Adipocyte (in vitro differentiated cells): ENCODE measurements around the gene GCNT2.
"Not testable (repeated sequence)": the region's sequence is repeated elsewhere in the genome, so short reads cannot be mapped to it uniquely, and the experiment has no call there.

Source experiments
- DNase-seq: peaks from one replicate; pipeline ENCODE4 v3.0.0-alpha.2; 2015; ENCODE audit warnings: low read depth
- H3K27me3 ChIP-seq: replicated peaks from 2 replicates; pipeline ENCODE4 v1.7.0; 2013; ENCODE audit warnings: mild to moderate bottlenecking, low read length, moderate library complexity; ENCODE audit not compliant: control insufficient read depth, insufficient read depth
- H3K36me3 ChIP-seq: 2 replicates; pipeline ENCODE4 v1.7.0; 2013; ENCODE audit warnings: low read length, mild to moderate bottlenecking, moderate library complexity; ENCODE audit not compliant: control insufficient read depth, insufficient read depth, severe bottlenecking
- H3K4me1 ChIP-seq: 2 replicates; pipeline ENCODE4 v1.7.0; 2013; ENCODE audit warnings: mild to moderate bottlenecking, low read length, moderate library complexity; ENCODE audit not compliant: control insufficient read depth, insufficient read depth
- H3K4me3 ChIP-seq: 2 replicates; pipeline ENCODE4 v1.7.0; 2013; ENCODE audit warnings: mild to moderate bottlenecking, low read length, moderate library complexity
- H3K9ac ChIP-seq: 2 replicates; pipeline ENCODE4 v1.7.0; 2013; ENCODE audit warnings: mild to moderate bottlenecking, low read length, moderate library complexity
- H3K9me3 ChIP-seq: 2 replicates; pipeline ENCODE4 v1.7.0; 2013; ENCODE audit warnings: mild to moderate bottlenecking, low read length, moderate library complexity; ENCODE audit not compliant: control insufficient read depth

The GCNT2 gene

GRCh38 chr6:10567256-10568026 is 46.3 kb downstream of the GCNT2 start:
- no peak for DNase-seq
- no peak overlapping the region for H3K4me3 ChIP-seq
- H3K9ac ChIP-seq, result no peak overlapping the region
- no peaks in the 10 kb centered on the region for H3K9me3 ChIP-seq
- H3K4me1 ChIP-seq, result no peaks in the 10 kb centered on the region
- peaks cover 7% of the 10 kb centered on the region for H3K27me3 ChIP-seq
- H3K36me3 ChIP-seq, result no peaks in the 10 kb centered on the region

- H3K36me3 ChIP-seq, result no peaks in the 10 kb centered on the region
- H3K9me3 ChIP-seq, result no peaks in the 10 kb centered on the region
- no peak overlapping the region for H3K9ac ChIP-seq
- H3K4me3 ChIP-seq, result no peak overlapping the region
- no peaks in the 10 kb centered on the region for H3K4me1 ChIP-seq
- DNase-seq, result no peak
- peaks cover 3% of the 10 kb centered on the region for H3K27me3 ChIP-seq
These were observed 48.4 kb downstream of the GCNT2 start for GRCh38 chr6:10569392-10570127.

- H3K36me3 ChIP-seq, H3K9ac ChIP-seq, H3K4me3 ChIP-seq, H3K27me3 ChIP-seq, H3K9me3 ChIP-seq, H3K4me1 ChIP-seq, DNase-seq: not testable (repeated sequence)
These were observed 54.4 kb downstream of the GCNT2 start for GRCh38 chr6:10575519-10575918.

GRCh38 chr6:10576226-10576625 is 55.1 kb downstream of the GCNT2 start:
- Histone ChIP-seq H3K4me3 (no peak overlapping the region), H3K4me1 (no peaks in the 10 kb centered on the region), H3K27me3 (no peaks in the 10 kb centered on the region), H3K9ac (no peak overlapping the region), H3K36me3 (no peaks in the 10 kb centered on the region), H3K9me3 (no peaks in the 10 kb centered on the region)
- DNase-seq, result no peak

GRCh38 chr6:10577112-10577511 is 56.0 kb downstream of the GCNT2 start:
- no peak overlapping the region for H3K9ac ChIP-seq
- H3K36me3 ChIP-seq, result no peaks in the 10 kb centered on the region
- H3K4me1 ChIP-seq, result no peaks in the 10 kb centered on the region
- no peaks in the 10 kb centered on the region for H3K9me3 ChIP-seq
- H3K4me3 ChIP-seq, result no peak overlapping the region
- DNase-seq, result no peak
- H3K27me3 ChIP-seq, result no peaks in the 10 kb centered on the region

- Histone ChIP-seq H3K9ac (no peak overlapping the region), H3K36me3 (no peaks in the 10 kb centered on the region), H3K4me1 (no peaks in the 10 kb centered on the region), H3K4me3 (no peak overlapping the region), H3K9me3 (no peaks in the 10 kb centered on the region), H3K27me3 (peaks cover 4% of the 10 kb centered on the region)
- DNase-seq, result no peak
These were observed 57.6 kb downstream of the GCNT2 start for GRCh38 chr6:10578723-10579122.

- Histone ChIP-seq H3K27me3 (peaks cover 4% of the 10 kb centered on the region), H3K36me3 (no peaks in the 10 kb centered on the region)
These were observed 58.7 kb downstream of the GCNT2 start for GRCh38 chr6:10579803-10580202.

GRCh38 chr6:10580570-10580969 is 59.4 kb downstream of the GCNT2 start:
- Histone ChIP-seq H3K4me1 (no peaks in the 10 kb centered on the region), H3K4me3 (no peak overlapping the region), H3K9ac (no peak overlapping the region), H3K36me3 (no peaks in the 10 kb centered on the region), H3K27me3 (peaks cover 12% of the 10 kb centered on the region), H3K9me3 (no peaks in the 10 kb centered on the region)
- no peak for DNase-seq

More at GRCh38 chr6:10579803-10580202, 58.7 kb downstream of the GCNT2 start:
- no peaks in the 10 kb centered on the region for H3K4me1 ChIP-seq
- DNase-seq, result no peak
- no peak overlapping the region for H3K9ac ChIP-seq
- H3K4me3 ChIP-seq, result no peak overlapping the region
- H3K9me3 ChIP-seq, result no peaks in the 10 kb centered on the region

- peaks cover 16% of the 10 kb centered on the region for H3K27me3 ChIP-seq
- not testable (repeated sequence) for H3K9me3 ChIP-seq, H3K4me1 ChIP-seq, DNase-seq, H3K9ac ChIP-seq, H3K4me3 ChIP-seq, H3K36me3 ChIP-seq
These were observed 60.3 kb downstream of the GCNT2 start for GRCh38 chr6:10581402-10581801.

- Histone ChIP-seq H3K9me3 (no peaks in the 10 kb centered on the region), H3K36me3 (no peaks in the 10 kb centered on the region), H3K4me1 (no peaks in the 10 kb centered on the region), H3K9ac (no peak overlapping the region), H3K4me3 (no peak overlapping the region), H3K27me3 (peaks cover 19% of the 10 kb centered on the region)
- no peak for DNase-seq
These were observed 61.8 kb downstream of the GCNT2 start for GRCh38 chr6:10582774-10583508.

GRCh38 chr6:10583509-10583901 is 62.4 kb downstream of the GCNT2 start:
- no peaks in the 10 kb centered on the region for H3K36me3 ChIP-seq
- H3K27me3 ChIP-seq, result peaks cover 19% of the 10 kb centered on the region
- H3K9ac ChIP-seq, result no peak overlapping the region
- DNase-seq, result no peak
- no peaks in the 10 kb centered on the region for H3K9me3 ChIP-seq
- H3K4me1 ChIP-seq, result no peaks in the 10 kb centered on the region
- H3K4me3 ChIP-seq, result no peak overlapping the region
